ENCODE results near the gene FNBP1. TPM values are rescaled to one million over a fixed set of nuclear protein-coding genes. Genes with fewer than 3 reads are reported as not detected.

Gene FNBP1
- total and polyA plus RNA-seq, 2 of the 8 experiments (the other 6 are each of a cell fraction or from before 2014, with no cell fraction given), result 7.2 to 40.9 TPM

GRCh38 chr9:129918296-129918950, 124.6 kb downstream of the FNBP1 start:
- Histone ChIP-seq H2BK5ac (ENCODE audit: low read depth, low read length) (no peak overlapping the region), H3K27me3 (replicated peaks in 1 of 4; ENCODE audit: control insufficient read depth in 3 of 4, extremely low read depth in 1 of 4, insufficient read depth in 3 of 4, low read length in 3 of 4) (no peaks in the 10 kb centered on the region), H3K14ac (ENCODE audit: insufficient read length) (no peak overlapping the region), H3K27ac (ENCODE audit: low read depth, low read length) (no peak overlapping the region), H3K4me1 (replicated peaks in 1 of 4; ENCODE audit: control insufficient read depth in 3 of 4, insufficient read depth in 4 of 4, low read length in 3 of 4) (no peaks in the 10 kb centered on the region), H2BK120ac (replicated peaks; ENCODE audit: low read depth, low read length) (no peak overlapping the region), H2AK5ac (ENCODE audit: low read depth, low read length) (no peak overlapping the region), H2BK15ac (ENCODE audit: low read length) (no peak overlapping the region), H4K20me1 (replicated peaks in 1 of 2; ENCODE audit: control insufficient read depth in 1 of 2, insufficient read depth in 2 of 2, low read length in 2 of 2) (peaks cover 0 to 1% of the 10 kb centered on the region in 2 experiments), H4K91ac (replicated peaks; ENCODE audit: insufficient read length, low read length) (no peak overlapping the region), H3K4me3 (ENCODE audit: extremely low read depth in 1 of 4, insufficient read depth in 2 of 4, low read depth in 3 of 4, low read length in 4 of 4) (no peak overlapping the region), H2BK12ac (ENCODE audit: low read depth, low read length) (no peak overlapping the region), H3K23ac (ENCODE audit: insufficient read length) (peak overlapping the region; percentile 47), H3K18ac (ENCODE audit: extremely low read depth, low read length) (no peak overlapping the region), H3K4me2 (ENCODE audit: insufficient read depth in 1 of 2, low read depth in 2 of 2, low read length in 2 of 2) (no peak overlapping the region), H4K5ac (ENCODE audit: insufficient read length, low read depth, low read length) (no peak overlapping the region), H3K9ac (replicated peaks in 1 of 4; ENCODE audit: extremely low read depth in 1 of 4, low read depth in 3 of 4, low read length in 3 of 4) (no peak overlapping the region), H3K9me3 (ENCODE audit: insufficient read depth in 2 of 2, low read depth in 1 of 2, low read length in 1 of 2) (no peaks in the 10 kb centered on the region), H3K79me2 (ENCODE audit: control insufficient read depth in 1 of 2, insufficient read depth in 2 of 2, low read length in 2 of 2) (no peaks in the 10 kb centered on the region), H3K56ac (replicated peaks; ENCODE audit: insufficient read length, low read depth, low read length) (no peak overlapping the region), H3K4ac (replicated peaks; ENCODE audit: insufficient read length, low read depth, low read length) (no peak overlapping the region), H3K79me1 (ENCODE audit: low read depth, low read length) (no peaks in the 10 kb centered on the region), H3K23me2 (ENCODE audit: low read depth, low read length) (no peaks in the 10 kb centered on the region), H3K36me3 (ENCODE audit: control insufficient read depth in 2 of 4, insufficient read depth in 4 of 4, low read length in 3 of 4) (0 out of 8 replicates have a peak, but pooled peaks cover 0 to 3% (median 0%) of the 10 kb centered on the region in 4 experiments), H4K8ac (ENCODE audit: extremely low read depth, insufficient read depth, low read length) (no peak overlapping the region), H2AFZ (ENCODE audit: low read length) (no peak overlapping the region), H2BK20ac (ENCODE audit: low read length) (no peak overlapping the region)
- TF ChIP-seq MAFK (IDR thresholded peaks at IDR 0.05; ENCODE audit: low read depth, low read length) (no peak), JUND (IDR thresholded peaks at IDR 0.05; ENCODE audit: low read length) (no peak), BRCA1 (IDR thresholded peaks at IDR 0.05; ENCODE audit: low read depth, low read length) (no peak), TAF7 (optimal IDR thresholded peaks at IDR 0.05; ENCODE audit: borderline replicate concordance, low read depth, low read length) (no peak), SP1 (IDR thresholded peaks at IDR 0.05; ENCODE audit: low read depth, low read length) (no peak), NRF1 (IDR thresholded peaks at IDR 0.05; ENCODE audit: low read depth, low read length) (no peak), CHD2 (IDR thresholded peaks at IDR 0.05; ENCODE audit: low read length) (no peak), SIN3A (conservative IDR thresholded peaks at IDR 0.05 in 1 of 2, IDR thresholded peaks at IDR 0.05 in 1 of 2; ENCODE audit: low read depth in 1 of 2, low read length in 2 of 2) (no peak), KDM5A (IDR thresholded peaks at IDR 0.05; ENCODE audit: low read length) (no peak), KDM1A (IDR thresholded peaks at IDR 0.05; ENCODE audit: borderline replicate concordance, low read length) (no peak), SUZ12 (IDR thresholded peaks at IDR 0.05; ENCODE audit: low read length) (no peak), YY1 (IDR thresholded peaks at IDR 0.05; ENCODE audit: low read depth, low read length) (no peak), POLR2A (IDR thresholded peaks at IDR 0.05; ENCODE audit: control extremely low read depth in 1 of 2, low read depth in 2 of 2, low read length in 2 of 2) (no peak), SP4 (IDR thresholded peaks at IDR 0.05; ENCODE audit: low read length) (no peak)
- CTCF ChIA-PET (ENCODE audit: partially characterized antibody), result interaction anchor here (0.6 kb wide), 1 partner anchor 137 kb away, joined by 3 read pairs; no protein-coding TSS in a partner anchor
- POLR2A ChIA-PET (ENCODE audit: partially characterized antibody), result no interaction called here
- WGBS, 2 experiments (ENCODE audit: extremely low coverage in 1 of 2, insufficient coverage in 1 of 2, insufficient read length in 1 of 2, insufficient replicate concordance in 2 of 2, low coverage in 1 of 2, low lambda C conversion rate in 2 of 2, missing lambda C conversion rate in 1 of 2), result 94% methylated on average over 14 of the region's 14 CpGs; no CpG with 5 or more reads in 1 of the 2 experiments
- no peak for DNase-seq (ENCODE audit: low read depth in 1 of 2, low spot score in 2 of 2)
- no peak for FAIRE-seq
